Lung (tissue), 12 donors: ENCODE results near the gene HLA-DQB2. TPM values are rescaled to one million over a fixed set of nuclear protein-coding genes. Genes with fewer than 3 reads are reported as not detected.

Source experiments
- ATAC-seq: fragments of 200-7000 bp; cut with Tn5 transposase; one replicate; pipeline ENCODE4 v1.9.1; 2020; ENCODE audit warnings: moderate number of reproducible peaks; ENCODE audit not compliant: insufficient read depth, low FRiP score
- DNase-seq, 3 donors: peaks; one replicate each; pipeline ENCODE4 v3.0.0-alpha.2; 2013 to 2017
- H3K27ac ChIP-seq, 2 donors: one replicate each; pipeline ENCODE4 v1.5.1; 2013; ENCODE audit warnings: mild to moderate bottlenecking in 2 of 2, moderate library complexity in 2 of 2, control low read depth in 1 of 2, inconsistent platforms in 1 of 2, low read depth in 1 of 2, low read length in 1 of 2
- H3K27me3 ChIP-seq, 3 donors: one replicate each; pipeline ENCODE4 v1.5.1; 2013; ENCODE audit warnings: low read length in 2 of 3; ENCODE audit not compliant: control insufficient read depth in 3 of 3, insufficient read depth in 3 of 3
- H3K36me3 ChIP-seq, 4 donors: one replicate each; pipeline ENCODE4 v1.5.1; 2013; ENCODE audit warnings: low read length in 4 of 4, mild to moderate bottlenecking in 1 of 4, moderate library complexity in 1 of 4; ENCODE audit not compliant: control insufficient read depth in 4 of 4, insufficient read depth in 4 of 4
- H3K4me1 ChIP-seq, 5 donors: one replicate each; pipeline ENCODE4 v1.5.1; 2013; ENCODE audit warnings: low read length in 5 of 5, mild to moderate bottlenecking in 2 of 5, moderate library complexity in 1 of 5; ENCODE audit not compliant: control insufficient read depth in 5 of 5, insufficient read depth in 5 of 5
- H3K4me3 ChIP-seq: one replicate; pipeline ENCODE4 v1.5.1; 2013; ENCODE audit warnings: mild to moderate bottlenecking, control low read depth, moderate library complexity
- H3K9ac ChIP-seq, 2 donors: one replicate each; pipeline ENCODE4 v1.5.1; 2013; ENCODE audit warnings: low read length in 2 of 2, control low read depth in 1 of 2; ENCODE audit not compliant: insufficient read depth in 1 of 2
- H3K9me3 ChIP-seq, 4 donors: one replicate each; pipeline ENCODE4 v1.5.1; 2013; ENCODE audit warnings: low read length in 3 of 4, mild to moderate bottlenecking in 1 of 4, moderate library complexity in 1 of 4; ENCODE audit not compliant: control insufficient read depth in 4 of 4, insufficient read depth in 3 of 4
- CTCF ChIP-seq: IDR thresholded peaks from 2 replicates; pipeline ENCODE4 v1.5.1; 2012; ENCODE audit warnings: mild to moderate bottlenecking; ENCODE audit errors: control extremely low read depth, extremely low read depth
- WGBS, 2 donors: extraction: QIAGEN DNeasy Blood & Tissue Kit; methylation state at CpG; one replicate each; pipeline ENCODE4 v1.1.7; 2013; 5-methylcytosine and 5-hydroxymethylcytosine counted together
- polyA plus RNA-seq, 2 donors: library from polyadenylated mRNA; stranded (reverse); fragments of 200-250 nt; gene quantifications; one replicate each; pipeline ENCODE4 v1.2.1, GENCODE V29; 2013
- total RNA-seq, 2 donors: library from RNA; depleted of rRNA in 1 of 2; stranded (reverse); fragments of >200 nt in 1 of 2; gene quantifications; one replicate each; pipeline ENCODE4 v1.2.1, GENCODE V29; 2014 to 2021
- donor health status: control.
- donor health status: control.
- donor health status: Bipolar disorder and iron deficiency.
- donor health status: healthy.
- donor health status: DM: yes; HTN: yes; CAD: no.

The HLA-DQB2 gene
- total and polyA plus RNA-seq, 4 donors = 0.74 to 56.3 (median 1.9) TPM; not detected in 1

GRCh38 chr6:32738126-32738525 lies 25.2 kb downstream of the HLA-DQB2 start:
- H3K27ac ChIP-seq = no peak overlapping the region
- H3K9ac ChIP-seq = no peak overlapping the region
- H3K27me3 ChIP-seq = peaks cover 0 to 2% (median 0%) of the 10 kb centered on the region in 3 donors
- H3K4me3 ChIP-seq = no peak overlapping the region
- no peaks in the 10 kb centered on the region for H3K4me1 ChIP-seq
- no peaks in the 10 kb centered on the region for H3K9me3 ChIP-seq
- no peaks in the 10 kb centered on the region for H3K36me3 ChIP-seq
- 51 to 62% methylated on average over 2 of the region's 2 CpGs for WGBS, 2 donors
- TF ChIP-seq CTCF = no peak
- ATAC-seq (no peak), DNase-seq (no peak)

GRCh38 chr6:32718879-32719278 lies 44.5 kb downstream of the HLA-DQB2 start:
- TF ChIP-seq CTCF = no peak
- 70 to 85% methylated on average over 3 of the region's 3 CpGs for WGBS, 2 donors
- Histone ChIP-seq H3K9me3 (no peaks in the 10 kb centered on the region), H3K27ac (no peak overlapping the region), H3K4me1 (no peaks in the 10 kb centered on the region), H3K4me3 (no peak overlapping the region), H3K9ac (no peak overlapping the region), H3K27me3 (peaks cover 0 to 8% (median 0%) of the 10 kb centered on the region in 3 donors), H3K36me3 (no peaks in the 10 kb centered on the region)
- DNase-seq (no peak), ATAC-seq (no peak)

DNA sequence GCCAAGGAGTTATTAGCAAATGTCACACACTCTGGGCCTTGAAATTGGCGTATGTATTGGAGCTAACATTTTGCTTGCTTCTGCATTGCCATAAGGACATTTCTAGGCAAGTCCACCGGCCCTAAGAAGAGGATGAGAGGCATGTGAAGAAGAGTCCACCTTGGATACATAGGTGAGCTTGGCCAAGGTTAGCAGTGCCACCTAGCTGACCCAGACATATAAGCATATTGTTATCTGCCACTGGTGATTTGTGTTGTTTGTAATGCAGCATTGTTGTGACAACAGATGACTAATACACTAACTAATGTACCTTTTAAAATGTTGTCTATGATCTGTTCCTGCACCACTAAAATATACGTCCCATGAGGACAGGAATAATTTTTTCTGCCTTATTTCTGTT lies 46.9 kb downstream of the HLA-DQB2 start:
- H3K27ac ChIP-seq = no peak overlapping the region

More for the DNA sequence above, 46.9 kb downstream of the HLA-DQB2 start:
- H3K36me3 ChIP-seq = no peaks in the 10 kb centered on the region
- DNase-seq (no peak), ATAC-seq (no peak)
- H3K27me3 ChIP-seq = peaks cover 0 to 8% (median 0%) of the 10 kb centered on the region in 3 donors
- no peak overlapping the region for H3K4me3 ChIP-seq
- no peaks in the 10 kb centered on the region for H3K9me3 ChIP-seq
- no peak overlapping the region for H3K9ac ChIP-seq
- no peak for TF ChIP-seq CTCF
- H3K4me1 ChIP-seq = no peaks in the 10 kb centered on the region
- 94% methylated on average over 3 of the region's 3 CpGs for WGBS, 2 donors
